Ureter (tissue), 1 donor: ENCODE data around the gene ANGEL1. TPM values are rescaled to one million over a fixed set of nuclear protein-coding genes. Genes with fewer than 3 reads are reported as not detected.

Source experiments
- DNase-seq: peaks from one replicate; pipeline ENCODE4 v3.0.0-alpha.2; 2020; ENCODE audit warnings: low spot score
- total RNA-seq: library from RNA; stranded (reverse); gene quantifications from one replicate; pipeline ENCODE4 v1.2.4, GENCODE V29; 2023
- donor health status: DM: yes; HTN: yes; CAD: no.

Gene ANGEL1, protein sequence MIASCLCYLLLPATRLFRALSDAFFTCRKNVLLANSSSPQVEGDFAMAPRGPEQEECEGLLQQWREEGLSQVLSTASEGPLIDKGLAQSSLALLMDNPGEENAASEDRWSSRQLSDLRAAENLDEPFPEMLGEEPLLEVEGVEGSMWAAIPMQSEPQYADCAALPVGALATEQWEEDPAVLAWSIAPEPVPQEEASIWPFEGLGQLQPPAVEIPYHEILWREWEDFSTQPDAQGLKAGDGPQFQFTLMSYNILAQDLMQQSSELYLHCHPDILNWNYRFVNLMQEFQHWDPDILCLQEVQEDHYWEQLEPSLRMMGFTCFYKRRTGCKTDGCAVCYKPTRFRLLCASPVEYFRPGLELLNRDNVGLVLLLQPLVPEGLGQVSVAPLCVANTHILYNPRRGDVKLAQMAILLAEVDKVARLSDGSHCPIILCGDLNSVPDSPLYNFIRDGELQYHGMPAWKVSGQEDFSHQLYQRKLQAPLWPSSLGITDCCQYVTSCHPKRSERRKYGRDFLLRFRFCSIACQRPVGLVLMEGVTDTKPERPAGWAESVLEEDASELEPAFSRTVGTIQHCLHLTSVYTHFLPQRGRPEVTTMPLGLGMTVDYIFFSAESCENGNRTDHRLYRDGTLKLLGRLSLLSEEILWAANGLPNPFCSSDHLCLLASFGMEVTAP
- 32.1 TPM for total RNA-seq

DNA sequence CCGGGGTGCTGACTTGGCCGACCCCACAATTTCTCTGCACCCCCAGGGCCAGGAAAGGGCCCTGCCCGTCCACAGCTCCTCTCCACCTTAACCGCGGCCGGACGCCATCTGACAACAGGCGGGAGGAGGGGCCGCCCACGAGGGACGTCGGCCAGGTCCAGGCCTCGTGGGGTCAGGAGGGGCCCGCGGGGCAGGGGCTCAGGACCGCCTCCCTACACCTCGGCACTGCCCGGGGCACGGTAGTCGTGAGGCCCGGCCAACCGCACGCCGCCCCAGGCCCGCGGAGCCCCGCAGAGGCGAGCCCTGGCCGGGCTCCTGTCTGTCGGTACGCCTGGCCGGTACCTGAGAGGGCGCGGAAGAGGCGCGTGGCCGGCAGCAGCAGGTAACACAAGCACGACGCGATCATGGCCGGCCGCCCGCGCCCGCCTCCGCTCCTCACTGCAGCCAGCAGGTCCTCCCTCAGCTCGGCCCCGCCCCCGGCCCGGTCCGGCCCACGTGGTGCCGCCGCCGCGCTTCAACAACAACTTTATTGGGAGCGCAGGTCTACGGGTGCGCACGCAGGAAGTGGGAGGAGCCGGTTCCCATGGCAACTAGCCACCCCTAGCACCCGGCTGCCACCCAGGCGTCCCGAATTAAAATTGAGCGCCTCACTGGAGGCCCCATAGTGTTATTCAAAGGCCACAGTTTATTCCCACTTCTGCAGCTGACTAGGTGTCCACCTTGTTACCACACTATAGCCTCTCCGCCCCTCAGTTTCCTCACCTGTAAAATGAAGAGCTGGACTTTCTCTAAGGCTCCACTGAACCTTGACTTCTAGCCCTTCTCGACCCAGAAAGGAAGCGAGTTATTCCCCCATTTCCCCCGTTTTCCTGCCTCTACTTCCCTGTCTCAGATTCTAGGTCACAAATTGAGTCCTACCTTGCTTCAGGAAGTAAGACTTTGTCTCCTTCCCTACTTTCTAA, at the start of gene ANGEL1:
Gene ANGEL1, minus strand, starts transcription at position 461 of the 962 bp plus-strand sequence. Its CDS starts 55 bp downstream, at position 406.
- DNase-seq, result peak; percentile 97

- no peak for DNase-seq
Measured at GRCh38 chr14:76861574-76862255, 49.0 kb upstream of the ANGEL1 start.

DNA sequence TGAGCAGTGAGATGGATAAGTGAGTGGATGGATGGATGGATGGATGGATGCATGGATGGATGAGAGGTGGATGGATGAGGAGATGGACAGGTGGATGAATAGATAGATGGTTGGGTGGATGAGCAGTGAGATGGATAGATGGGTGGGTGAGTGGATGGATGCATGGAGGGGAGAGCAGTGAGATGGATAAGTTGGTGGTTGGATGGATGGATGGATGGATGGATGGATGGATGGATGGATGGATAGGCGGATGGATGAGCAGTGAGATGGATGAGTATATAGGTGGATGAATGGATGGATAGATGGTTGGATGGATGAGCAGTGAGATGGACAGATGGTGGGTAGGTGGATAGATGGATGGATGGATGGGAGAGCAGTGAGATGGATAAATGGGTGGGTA, 44.1 kb upstream of the ANGEL1 start:
- DNase-seq, result no peak

DNA sequence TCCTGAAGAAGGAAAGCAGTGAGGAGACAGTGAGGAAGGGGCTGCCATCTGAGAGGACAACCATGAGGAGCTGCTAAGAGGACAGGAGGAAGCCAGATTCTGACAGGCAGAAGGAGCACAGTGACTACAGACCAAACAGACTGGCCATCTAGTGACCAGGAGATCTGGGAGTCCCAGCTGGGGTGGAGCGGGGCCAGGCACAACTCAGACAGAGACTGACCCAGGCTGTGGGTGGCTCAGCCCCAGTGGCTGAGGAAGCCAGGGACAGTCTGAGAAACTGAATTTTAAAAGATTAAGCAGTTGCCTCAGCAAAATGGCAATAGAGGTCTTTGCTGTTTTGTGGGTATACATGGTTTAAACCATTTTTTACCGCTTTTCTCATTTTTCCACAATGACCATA, 42.4 kb upstream of the ANGEL1 start:
- DNase-seq, result no peak

DNA sequence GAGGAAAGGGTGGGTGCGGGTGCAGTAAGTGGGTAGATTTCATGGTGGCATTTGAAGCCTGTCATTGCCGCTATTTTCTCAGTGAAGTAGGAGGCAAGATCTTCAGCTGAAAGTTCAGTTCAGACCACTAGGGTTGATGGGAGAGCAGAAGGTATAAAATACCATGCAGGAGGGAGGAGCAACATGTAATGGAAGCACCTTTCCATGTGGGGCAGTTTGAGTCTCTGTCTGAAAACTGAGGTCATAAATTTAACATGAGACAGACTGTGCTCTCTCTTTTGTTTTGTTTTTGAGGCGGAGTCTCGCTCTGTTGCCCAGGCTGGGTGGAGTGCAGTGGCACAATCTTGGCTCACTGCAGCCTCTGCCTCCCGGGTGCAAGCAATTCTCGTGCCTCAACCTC, 36.2 kb upstream of the ANGEL1 start:
- no peak for DNase-seq

- no peak for DNase-seq
Measured at GRCh38 chr14:76846331-76847047, 33.8 kb upstream of the ANGEL1 start.

DNA sequence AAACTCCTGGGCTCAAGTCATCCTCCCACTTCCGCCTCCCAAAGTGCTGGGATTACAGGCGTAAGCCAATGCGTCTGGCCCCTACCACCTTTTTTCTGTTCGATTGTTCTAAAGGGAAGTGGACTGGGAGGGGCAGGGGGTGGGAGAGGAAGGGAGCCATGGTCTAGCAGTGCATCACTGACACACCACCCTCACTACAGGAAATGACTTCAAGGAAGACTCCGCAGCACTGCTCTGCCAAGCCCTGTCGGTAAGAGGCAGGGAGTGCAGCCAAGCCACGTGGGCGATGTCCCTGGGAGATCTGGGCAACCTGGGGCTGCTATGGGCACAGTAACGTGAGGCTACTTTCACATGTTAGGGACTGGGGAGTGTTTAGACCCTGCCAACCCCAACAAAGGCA, 31.5 kb upstream of the ANGEL1 start:
- DNase-seq, result peak; percentile 58

DNA sequence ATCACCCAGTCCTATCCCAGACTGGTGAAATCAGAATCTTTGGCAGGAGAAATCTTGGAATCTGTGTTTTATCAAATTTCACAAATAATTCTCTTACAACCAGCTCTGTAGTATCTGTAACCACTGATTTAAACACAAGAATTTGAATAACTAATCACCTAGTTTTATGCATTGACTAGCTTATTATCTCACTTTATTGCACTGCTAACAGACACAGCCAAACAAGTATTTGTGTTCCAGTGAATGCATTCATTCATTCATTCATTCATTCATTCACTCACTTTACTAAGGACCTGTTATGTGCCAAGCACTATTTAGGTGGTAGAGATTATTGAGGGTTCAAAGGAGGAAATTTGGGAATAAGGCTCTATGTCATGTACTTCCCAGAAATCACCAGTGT, 29.7 kb upstream of the ANGEL1 start:
- no peak for DNase-seq

DNA sequence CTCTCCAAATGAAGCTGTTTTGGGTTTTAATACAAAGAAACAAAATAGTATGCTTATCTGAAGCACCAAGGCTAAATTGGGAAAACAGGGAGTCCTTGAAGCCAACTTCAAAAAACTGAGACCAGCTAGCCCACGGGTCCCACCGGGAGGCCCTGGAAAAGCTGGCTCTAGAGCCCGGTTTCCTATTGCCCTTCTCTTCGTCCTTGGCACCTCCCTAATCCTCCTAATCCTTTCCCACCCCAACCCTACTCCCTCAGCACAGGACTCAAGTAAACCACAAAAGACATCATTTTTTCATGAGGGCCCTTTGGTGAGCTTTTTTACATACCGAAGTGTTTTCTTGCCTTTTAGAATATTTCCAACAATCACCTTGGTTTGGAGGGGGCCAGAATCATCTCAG, 24.8 kb upstream of the ANGEL1 start:
- no peak for DNase-seq

- no peak for DNase-seq
Measured at GRCh38 chr14:76836029-76836630, 23.4 kb upstream of the ANGEL1 start.

- no peak for DNase-seq
Measured at GRCh38 chr14:76834241-76834661, 21.6 kb upstream of the ANGEL1 start.

DNA sequence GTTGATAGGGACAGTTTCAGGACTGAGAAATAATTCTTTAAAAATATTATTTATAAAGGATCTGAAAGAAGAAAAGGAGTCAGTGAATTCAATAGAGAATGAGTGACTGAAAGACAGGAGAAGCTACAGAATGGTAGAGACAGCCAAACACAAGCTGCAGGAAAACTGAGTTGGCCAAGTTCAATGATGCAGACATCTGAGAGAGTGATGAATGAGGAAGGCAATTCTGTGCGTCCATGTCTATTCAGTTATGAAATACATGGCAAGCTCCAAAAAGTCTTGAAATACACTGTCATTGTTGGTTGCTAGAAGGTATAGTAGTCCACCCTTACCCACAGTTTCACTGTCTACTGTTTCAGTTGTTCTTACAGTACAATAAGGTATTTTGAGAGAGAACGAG, 20.3 kb upstream of the ANGEL1 start:
- no peak for DNase-seq

- DNase-seq, result no peak
Measured at GRCh38 chr14:76832503-76832988, 19.9 kb upstream of the ANGEL1 start.

DNA sequence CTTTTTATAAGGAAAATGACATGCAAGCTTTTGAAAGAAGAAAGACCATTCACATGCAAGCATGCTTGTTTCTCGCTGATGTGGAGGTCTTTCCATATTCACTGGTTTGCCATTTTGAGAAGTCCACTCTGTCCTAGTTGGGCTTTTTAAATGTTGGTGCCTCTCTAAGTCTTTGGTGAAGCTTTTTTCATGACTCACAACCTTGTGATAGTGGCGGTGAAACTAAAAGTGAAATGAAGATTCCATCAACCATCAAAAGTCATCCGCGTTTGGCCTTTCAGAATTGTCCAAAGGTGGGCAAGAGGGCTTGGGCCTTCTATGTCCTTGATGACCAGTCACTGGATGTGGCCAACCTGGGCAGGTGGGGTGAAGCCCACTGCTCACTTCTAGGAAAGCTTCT, 17.9 kb upstream of the ANGEL1 start:
- DNase-seq, result no peak

GRCh38 chr14:76829650-76830421, 17.2 kb upstream of the ANGEL1 start:
- DNase-seq, result no peak

DNA sequence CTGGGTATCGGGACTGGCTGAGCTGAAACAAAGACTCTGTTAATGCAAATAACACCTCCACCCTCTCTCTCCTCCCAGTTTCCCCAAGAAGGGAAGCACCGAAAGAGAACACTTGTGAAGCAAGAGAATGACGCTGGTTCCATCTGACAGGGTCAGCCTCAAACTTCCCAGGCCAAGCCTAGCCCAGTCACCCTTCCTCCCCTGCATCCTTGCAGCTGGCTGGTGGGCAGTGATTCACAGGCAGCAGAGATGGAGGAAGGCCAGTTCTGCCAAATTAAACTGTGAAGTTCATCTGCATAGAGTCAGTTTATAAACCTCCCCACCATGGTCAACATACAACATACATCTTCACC, 16.3 kb upstream of the ANGEL1 start:
- no peak for DNase-seq

DNA sequence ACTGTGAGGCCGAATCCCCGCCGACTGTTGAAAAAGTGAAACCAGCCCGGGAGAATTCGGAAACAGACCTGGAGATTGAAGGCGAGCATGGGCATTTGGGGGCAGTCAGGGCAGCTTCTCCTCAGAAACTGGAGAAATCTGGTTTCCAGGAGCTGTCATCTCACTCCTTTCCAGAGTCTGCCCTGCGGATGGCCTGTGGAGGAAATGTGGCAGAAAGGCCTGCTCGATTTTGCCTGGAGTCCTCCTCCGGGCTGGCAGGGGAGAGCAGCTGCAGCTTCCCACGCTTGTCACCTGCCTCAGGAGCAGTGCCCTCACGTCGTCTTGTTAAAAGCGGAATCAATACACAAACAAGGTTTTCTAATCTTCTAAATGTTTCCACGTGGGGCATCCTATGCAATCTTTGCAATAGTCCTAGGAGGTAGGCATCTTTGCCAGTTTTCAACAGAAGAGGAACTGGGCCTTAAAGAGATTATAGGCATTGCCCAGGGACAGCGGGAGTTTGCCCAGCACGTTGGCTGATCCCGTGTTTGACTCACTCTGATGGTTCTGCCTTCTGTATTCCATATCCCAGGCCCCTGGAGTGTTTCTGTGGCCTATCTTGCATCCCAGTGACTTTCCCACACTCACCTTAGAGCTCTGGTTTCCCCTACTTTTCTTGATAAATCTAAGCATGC, 15.8 kb upstream of the ANGEL1 start:
- DNase-seq, result no peak

DNA sequence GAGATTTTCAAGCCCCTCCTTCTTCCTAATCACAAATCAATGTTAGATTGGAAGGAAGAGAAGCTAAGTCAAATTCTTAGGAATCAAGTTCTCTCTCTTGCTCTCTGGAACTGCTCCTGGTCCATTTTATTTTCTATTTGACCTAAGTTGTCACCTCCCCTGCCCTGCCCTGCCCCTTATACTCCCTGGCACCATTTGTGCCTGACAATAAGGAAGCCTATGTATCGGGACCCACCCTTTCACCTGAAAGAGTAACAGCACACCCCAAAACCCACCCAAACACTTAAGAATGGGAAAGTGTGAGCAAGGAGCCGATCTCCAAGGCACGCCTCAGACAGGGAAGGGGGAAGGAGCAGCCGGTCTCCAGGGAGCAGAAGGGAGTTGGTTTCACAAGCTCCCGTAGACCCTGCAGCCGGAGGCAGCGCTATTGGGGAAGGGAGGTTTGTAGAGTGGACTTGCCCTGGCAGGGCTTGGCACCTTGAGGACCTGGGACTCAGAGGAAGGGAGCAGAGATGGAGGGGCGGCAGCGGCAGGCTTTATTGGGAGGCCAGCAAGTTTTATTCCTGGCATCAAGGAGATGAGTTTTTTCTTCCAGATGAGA, 15.1 kb upstream of the ANGEL1 start:
- DNase-seq, result no peak

- DNase-seq, result no peak
Measured at GRCh38 chr14:76826122-76826521, 13.4 kb upstream of the ANGEL1 start, which contains the start of gene LRRC74A. LRRC74A (plus strand) TSS chr14:76826408; CDS start chr14:76826698, 290 bp downstream.
